Articular chondrocyte of knee joint (primary cell): ENCODE measurements around the gene CTPS2. TPM values are rescaled to one million over a fixed set of nuclear protein-coding genes. Genes with fewer than 3 reads are reported as not detected.

Experiments
- small RNA-seq: library from RNA; depleted of rRNA; stranded (forward); fragments of <200 nt; gene quantifications from one replicate; pipeline ENCODE3, GENCODE V24; 2012
- total RNA-seq: library from RNA; depleted of rRNA; stranded (reverse); fragments of >200 nt; gene quantifications from 2 replicates; pipeline ENCODE4 v1.2.3, GENCODE V29; 2012

Gene CTPS2, protein sequence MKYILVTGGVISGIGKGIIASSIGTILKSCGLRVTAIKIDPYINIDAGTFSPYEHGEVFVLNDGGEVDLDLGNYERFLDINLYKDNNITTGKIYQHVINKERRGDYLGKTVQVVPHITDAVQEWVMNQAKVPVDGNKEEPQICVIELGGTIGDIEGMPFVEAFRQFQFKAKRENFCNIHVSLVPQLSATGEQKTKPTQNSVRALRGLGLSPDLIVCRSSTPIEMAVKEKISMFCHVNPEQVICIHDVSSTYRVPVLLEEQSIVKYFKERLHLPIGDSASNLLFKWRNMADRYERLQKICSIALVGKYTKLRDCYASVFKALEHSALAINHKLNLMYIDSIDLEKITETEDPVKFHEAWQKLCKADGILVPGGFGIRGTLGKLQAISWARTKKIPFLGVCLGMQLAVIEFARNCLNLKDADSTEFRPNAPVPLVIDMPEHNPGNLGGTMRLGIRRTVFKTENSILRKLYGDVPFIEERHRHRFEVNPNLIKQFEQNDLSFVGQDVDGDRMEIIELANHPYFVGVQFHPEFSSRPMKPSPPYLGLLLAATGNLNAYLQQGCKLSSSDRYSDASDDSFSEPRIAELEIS
- total RNA-seq, result 8.8 and 10.7 TPM in 2 replicates

DNA sequence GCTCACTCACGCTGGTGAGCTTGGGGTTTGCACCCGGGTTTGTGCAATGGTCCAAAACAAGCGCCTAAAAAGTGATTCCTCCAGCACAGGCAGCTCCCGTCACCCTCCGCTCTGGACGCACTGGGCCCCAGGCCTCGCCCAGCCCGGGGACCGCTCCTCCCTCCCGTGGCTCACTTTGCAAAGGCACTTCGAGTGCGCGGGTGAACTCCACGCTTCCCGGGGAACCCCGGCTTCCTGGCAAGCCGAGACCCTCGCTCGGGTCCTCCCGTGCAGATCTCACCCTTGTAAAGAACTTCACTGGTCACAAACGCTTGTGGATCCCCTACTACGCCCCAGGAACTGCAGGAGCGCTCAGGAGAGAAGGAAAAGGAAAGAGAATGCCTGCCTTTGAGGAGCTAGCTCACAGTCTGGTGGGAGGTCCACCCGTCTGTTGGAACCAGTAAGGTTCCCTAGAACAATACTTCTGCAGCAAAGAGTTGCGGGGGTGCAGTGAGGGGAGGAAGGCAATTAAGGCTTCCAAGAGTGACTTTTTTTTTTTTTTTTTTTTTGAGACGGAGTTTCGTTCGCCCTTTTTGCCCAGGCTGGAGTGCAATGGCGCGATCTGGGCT is at the start of gene CTPS2:
Gene CTPS2, minus strand, starts transcription at position 122 of the 608 bp plus-strand sequence. CDS start 9,767 bp downstream, outside the sequence.

GRCh38 chrX:16719334-16720084 is 7.0 kb upstream of the CTPS2 start, which contains the start of gene SYAP1:
Gene SYAP1, plus strand, starts transcription at chrX:16719612. Its CDS starts 113 bp downstream, at chrX:16719725.

DNA sequence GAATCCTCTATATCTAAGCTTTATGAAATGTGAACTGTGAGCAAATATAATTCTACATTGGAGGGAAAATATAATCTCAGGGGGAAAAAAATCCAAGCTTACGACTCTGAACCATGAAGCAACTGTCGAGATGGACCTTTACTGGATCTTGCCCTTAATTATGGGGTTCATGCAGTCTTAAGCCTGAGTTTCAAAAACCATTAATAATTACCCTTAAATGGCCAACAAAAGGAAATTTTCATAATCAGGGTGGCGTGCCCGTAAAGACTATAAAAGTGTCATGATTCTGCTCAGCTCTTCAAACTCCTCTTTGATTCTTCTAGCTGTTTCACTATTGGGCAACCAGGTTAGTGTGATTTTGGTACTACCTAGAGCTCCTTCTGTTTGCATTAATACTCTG is 62.6 kb downstream of the CTPS2 start, which contains the start of gene S100G:
Gene S100G, plus strand, starts transcription at position 301 of the 400 bp plus-strand sequence. CDS start 849 bp downstream, outside the sequence.

Small RNAs within 50 kb of the gene (small RNA-seq; reads per million reads assigned to genes)
- gene MIR548AM, result not detected

Other genes with a start within 250 kb of the CTPS2 start
- not detected in 2 replicates for gene S100G, start 62.5 kb downstream of the CTPS2 start, total RNA-seq
- gene SYAP1, start 6.9 kb upstream of the CTPS2 start, total RNA-seq, result 39.5 and 57.1 TPM in 2 replicates
- 7.2 and 12.2 TPM in 2 replicates for gene TXLNG, start 73.8 kb upstream of the CTPS2 start, total RNA-seq
- 102 and 109 TPM in 2 replicates for gene RBBP7, start 157.7 kb upstream of the CTPS2 start, total RNA-seq
- 0.52 and 0.54 TPM in 2 replicates for gene REPS2, start 234.0 kb upstream of the CTPS2 start, total RNA-seq